GM12865 (cell line): Measurements from ENCODE around the gene CLIP4.
A peak's percentile ranks its signal among the peaks of the same experiment; 100 is the strongest.

Experiments
- DNase-seq: peaks from one replicate; pipeline ENCODE4 v3.0.0; 2010; ENCODE audit warnings: low read depth
- H3K4me3 ChIP-seq: 2 replicates; pipeline ENCODE4 v1.5.1; 2011; ENCODE audit warnings: mild to moderate bottlenecking, low read depth, low read length, control low read depth
- TF ChIP-seq, protein P1 (sequence below): IDR thresholded peaks from 2 replicates; pipeline ENCODE4 v1.5.1; 2011; ENCODE audit warnings: low read length, control low read depth, low read depth, inconsistent platforms; ENCODE audit not compliant: insufficient read depth; ENCODE audit errors: missing control alignments

CLIP4 gene

DNA sequence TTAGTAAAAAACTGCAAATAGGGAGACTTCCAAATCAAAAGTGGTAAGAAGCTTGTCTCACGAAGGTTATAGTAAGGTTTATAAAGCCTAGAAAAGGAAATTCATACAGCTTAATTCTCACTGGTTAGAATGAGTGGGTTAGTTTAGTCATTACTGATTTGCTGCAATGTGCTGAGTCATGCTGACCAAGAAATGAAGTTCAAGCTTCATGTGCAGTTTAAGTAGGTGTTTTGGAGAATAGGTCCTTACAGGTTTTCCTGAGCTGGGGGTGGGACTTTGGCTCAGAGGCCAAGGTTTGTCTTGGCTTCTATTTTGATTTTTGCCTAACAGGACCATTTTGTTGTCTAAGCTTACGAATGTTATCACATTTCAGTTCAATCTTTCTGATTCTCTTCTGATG, 15.1 kb downstream of the CLIP4 start:
- TF ChIP-seq, protein P1, sequence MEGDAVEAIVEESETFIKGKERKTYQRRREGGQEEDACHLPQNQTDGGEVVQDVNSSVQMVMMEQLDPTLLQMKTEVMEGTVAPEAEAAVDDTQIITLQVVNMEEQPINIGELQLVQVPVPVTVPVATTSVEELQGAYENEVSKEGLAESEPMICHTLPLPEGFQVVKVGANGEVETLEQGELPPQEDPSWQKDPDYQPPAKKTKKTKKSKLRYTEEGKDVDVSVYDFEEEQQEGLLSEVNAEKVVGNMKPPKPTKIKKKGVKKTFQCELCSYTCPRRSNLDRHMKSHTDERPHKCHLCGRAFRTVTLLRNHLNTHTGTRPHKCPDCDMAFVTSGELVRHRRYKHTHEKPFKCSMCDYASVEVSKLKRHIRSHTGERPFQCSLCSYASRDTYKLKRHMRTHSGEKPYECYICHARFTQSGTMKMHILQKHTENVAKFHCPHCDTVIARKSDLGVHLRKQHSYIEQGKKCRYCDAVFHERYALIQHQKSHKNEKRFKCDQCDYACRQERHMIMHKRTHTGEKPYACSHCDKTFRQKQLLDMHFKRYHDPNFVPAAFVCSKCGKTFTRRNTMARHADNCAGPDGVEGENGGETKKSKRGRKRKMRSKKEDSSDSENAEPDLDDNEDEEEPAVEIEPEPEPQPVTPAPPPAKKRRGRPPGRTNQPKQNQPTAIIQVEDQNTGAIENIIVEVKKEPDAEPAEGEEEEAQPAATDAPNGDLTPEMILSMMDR, result no peak
- peak; percentile 66 for DNase-seq
- H3K4me3 ChIP-seq, result no peak overlapping the region

DNA sequence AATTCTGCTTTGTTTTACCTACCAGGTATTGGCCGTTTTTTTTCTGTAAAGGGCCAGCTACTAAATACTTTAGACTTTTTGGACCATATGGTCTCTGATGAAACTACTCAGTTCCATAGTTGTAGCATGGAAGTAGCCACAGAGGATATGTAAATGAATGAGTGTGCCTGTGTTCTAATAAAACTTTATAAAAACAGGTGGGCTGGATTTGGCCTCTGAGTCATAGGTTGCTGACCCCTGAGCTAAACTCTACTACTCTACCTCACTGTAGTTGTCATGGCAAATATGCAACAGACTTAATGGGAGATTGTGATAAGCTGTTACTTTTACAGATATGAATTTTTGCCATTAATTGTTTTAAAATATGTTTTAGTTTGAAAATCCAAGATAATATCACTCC, 19.7 kb downstream of the CLIP4 start:
- H3K4me3 ChIP-seq, result no peak overlapping the region
- TF ChIP-seq, protein P1, result no peak
- DNase-seq, result no peak

DNA sequence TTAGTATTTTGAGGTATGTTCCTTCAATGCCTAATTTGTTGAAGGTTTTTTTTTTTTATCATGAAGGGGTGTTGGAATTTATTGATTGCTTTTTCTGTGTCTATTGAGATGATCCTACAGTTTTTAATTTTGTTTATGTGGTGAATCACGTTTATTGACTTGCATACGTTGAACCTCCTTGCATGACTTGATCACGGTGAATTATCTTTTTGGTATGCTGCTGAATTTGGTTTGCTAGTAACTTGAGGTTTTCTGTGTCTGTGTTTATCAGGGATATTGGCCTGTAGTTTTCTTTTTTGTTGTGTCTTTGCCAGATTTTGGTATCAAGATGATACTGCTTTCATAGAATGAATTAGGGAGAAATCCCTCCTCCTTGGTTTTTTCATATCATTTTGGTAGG, 23.9 kb downstream of the CLIP4 start:
- no peak for DNase-seq
- no peak overlapping the region for H3K4me3 ChIP-seq
- TF ChIP-seq, protein P1, result no peak

DNA sequence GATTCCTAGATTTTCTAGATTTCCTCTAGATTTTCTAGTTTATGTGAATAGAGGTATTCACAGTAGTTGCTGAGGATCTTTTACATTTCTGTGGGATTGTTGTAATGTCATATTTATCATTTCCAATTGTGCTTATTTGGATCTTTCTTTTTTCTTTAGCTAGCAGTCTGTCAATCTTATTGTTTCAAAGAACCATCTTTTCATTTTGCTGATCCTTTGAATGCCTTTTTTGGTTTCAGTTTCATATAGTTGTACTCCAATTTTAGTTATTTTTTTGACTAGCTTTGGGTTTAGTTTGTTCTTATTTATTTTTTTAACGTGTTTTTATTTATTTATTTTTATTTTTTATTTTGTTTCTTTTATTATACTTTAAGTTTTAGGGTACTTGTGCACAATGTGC, 24.5 kb downstream of the CLIP4 start:
- TF ChIP-seq, protein P1, result no peak
- no peak for DNase-seq
- no peak overlapping the region for H3K4me3 ChIP-seq

DNA sequence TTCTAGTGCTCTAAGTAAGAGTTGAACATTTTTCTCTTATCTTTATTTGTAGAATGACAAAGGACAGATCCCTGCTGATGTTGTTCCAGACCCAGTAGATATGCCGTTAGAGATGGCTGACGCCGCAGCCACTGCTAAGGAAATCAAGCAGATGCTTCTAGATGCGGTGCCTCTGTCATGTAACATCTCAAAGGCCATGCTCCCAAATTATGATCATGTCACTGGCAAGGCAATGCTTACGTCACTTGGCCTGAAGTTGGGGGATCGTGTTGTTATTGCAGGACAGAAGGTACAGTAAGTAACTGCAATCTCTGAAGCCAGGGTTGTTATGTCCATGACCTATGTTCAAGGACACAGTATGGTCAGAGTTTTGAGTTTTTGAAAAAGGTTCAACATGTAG, 28.4 kb downstream of the CLIP4 start:
- DNase-seq, result no peak
- H3K4me3 ChIP-seq, result no peak overlapping the region
- TF ChIP-seq, protein P1, result no peak

DNA sequence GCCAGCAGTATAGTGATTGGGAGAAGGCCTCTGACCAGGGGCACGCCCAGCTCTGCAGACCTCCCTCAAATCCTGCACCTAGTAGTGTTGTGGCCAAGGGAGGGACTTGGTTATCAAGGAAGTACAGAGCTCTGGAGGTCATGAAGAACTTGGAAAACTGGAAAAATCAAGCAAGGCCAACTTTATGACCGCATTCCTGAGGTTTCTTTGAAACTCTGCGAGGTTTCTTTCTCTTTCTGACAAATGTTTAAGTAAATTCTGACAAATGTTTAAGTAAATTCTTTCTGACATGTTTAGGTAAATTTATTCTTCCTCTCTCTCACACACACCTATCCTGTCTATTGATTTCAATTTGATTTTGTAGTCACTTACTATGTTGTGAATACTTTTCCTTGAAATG, 31.0 kb downstream of the CLIP4 start:
- no peak overlapping the region for H3K4me3 ChIP-seq

DNA sequence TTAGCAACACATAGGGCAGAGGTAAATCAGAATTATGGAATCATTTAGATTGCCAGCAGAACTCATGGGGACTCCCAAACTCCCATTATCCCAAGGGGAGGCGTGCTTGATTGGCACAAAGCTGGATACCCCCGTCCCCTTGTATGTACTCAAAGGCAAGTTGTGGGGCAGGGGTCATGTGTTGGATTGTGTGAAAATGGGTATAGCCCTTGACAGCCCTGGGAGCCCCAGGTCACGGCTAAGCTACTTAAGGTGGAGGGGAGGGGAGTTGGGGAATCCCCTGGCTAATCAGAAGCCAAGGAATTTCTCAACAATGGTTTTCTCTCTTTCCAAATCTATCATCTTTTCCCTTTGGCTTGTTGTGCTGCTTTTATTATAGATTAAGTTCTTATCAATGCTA, 32.7 kb downstream of the CLIP4 start:
- TF ChIP-seq, protein P1, result no peak
- no peak for DNase-seq
- no peak overlapping the region for H3K4me3 ChIP-seq

More for the DNA sequence above, 31.0 kb downstream of the CLIP4 start:
- DNase-seq, result no peak
- TF ChIP-seq, protein P1, result no peak
